NB4 (cell line): ENCODE results near the gene THSD7A.

Experiments
- DNase-seq: peaks from one replicate; pipeline ENCODE4 v3.0.0; 2010; ENCODE audit warnings: low read depth
- H3K4me3 ChIP-seq: one replicate; pipeline ENCODE4 v1.5.1; 2011; ENCODE audit warnings: mild to moderate bottlenecking, low read depth, low read length, moderate library complexity
- MYC ChIP-seq: IDR thresholded peaks from 2 replicates; pipeline ENCODE4 v1.6.1; 2011; ENCODE audit warnings: low read depth, low read length
- POLR2A ChIP-seq: IDR thresholded peaks from 2 replicates; pipeline ENCODE4 v1.6.1; 2011; ENCODE audit warnings: mild to moderate bottlenecking; ENCODE audit not compliant: insufficient read length; ENCODE audit errors: extremely low read depth
- TF ChIP-seq, protein P1 (sequence below): IDR thresholded peaks from one replicate; pipeline ENCODE4 v1.5.1; 2012; ENCODE audit warnings: low read depth, low read length
- TF ChIP-seq, protein P2 (sequence below): IDR thresholded peaks from 2 replicates; pipeline ENCODE4 v1.6.1; 2011; ENCODE audit warnings: low read depth, low read length

Gene THSD7A

DNA sequence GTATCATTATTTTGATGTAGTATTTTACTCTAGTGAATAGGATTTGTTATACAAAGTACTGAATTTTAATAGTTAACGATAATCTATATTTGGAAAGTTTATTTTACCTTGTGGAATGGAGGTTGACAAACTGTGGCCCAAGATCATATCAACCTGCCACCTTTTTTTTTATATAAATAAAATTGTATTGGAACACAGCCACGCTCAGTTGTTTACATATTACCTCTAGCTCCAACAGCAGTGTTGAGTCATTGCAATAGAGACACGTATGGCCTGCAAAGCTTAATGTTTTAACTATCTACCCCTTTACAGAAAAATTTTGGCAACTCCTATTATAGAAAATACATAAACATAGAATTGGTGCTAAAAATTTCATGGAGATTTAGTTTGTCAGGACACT lies 239.3 kb downstream of the THSD7A start:
- DNase-seq = no peak
- H3K4me3 ChIP-seq = no peak overlapping the region
- TF ChIP-seq, protein P1, sequence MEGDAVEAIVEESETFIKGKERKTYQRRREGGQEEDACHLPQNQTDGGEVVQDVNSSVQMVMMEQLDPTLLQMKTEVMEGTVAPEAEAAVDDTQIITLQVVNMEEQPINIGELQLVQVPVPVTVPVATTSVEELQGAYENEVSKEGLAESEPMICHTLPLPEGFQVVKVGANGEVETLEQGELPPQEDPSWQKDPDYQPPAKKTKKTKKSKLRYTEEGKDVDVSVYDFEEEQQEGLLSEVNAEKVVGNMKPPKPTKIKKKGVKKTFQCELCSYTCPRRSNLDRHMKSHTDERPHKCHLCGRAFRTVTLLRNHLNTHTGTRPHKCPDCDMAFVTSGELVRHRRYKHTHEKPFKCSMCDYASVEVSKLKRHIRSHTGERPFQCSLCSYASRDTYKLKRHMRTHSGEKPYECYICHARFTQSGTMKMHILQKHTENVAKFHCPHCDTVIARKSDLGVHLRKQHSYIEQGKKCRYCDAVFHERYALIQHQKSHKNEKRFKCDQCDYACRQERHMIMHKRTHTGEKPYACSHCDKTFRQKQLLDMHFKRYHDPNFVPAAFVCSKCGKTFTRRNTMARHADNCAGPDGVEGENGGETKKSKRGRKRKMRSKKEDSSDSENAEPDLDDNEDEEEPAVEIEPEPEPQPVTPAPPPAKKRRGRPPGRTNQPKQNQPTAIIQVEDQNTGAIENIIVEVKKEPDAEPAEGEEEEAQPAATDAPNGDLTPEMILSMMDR = no peak
- no peak for TF ChIP-seq MYC
- TF ChIP-seq, protein P2, sequence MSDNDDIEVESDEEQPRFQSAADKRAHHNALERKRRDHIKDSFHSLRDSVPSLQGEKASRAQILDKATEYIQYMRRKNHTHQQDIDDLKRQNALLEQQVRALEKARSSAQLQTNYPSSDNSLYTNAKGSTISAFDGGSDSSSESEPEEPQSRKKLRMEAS = no peak
- no peak for TF ChIP-seq POLR2A

GRCh38 chr7:11591943-11592342 lies 240.1 kb downstream of the THSD7A start:
- no peak for DNase-seq
- H3K4me3 ChIP-seq = no peak overlapping the region
- no peak for TF ChIP-seq POLR2A
- TF ChIP-seq, protein P2 = no peak
- TF ChIP-seq MYC = no peak
- TF ChIP-seq, protein P1 = no peak

DNA sequence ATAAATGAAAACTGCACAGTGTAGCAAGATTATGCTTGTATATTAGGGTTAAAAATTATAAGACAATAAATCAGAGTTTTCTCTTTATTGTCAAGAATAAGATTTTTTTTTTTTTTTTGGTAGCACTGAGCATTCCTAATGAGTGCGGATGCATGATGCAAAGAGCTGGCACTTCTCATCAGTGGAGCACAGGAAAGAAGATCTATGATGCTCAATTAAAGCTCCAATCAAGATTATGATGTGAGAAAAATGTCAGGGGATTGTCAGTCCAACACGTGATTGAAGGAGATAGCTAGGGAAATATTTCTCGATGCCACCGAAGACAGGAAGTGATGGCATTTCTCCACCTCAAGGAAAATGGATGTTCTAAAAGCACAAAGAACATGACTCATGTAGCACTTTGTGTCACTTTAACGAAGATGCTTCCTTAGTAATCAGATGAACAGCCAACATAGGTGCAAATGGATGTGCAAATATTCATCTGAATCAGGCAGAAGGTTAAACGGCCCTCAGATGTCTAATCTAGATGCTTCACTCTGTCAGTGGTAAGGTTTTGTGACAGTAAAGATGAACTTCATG lies 240.9 kb downstream of the THSD7A start:
- H3K4me3 ChIP-seq = no peak overlapping the region
- TF ChIP-seq, protein P1 = no peak
- TF ChIP-seq POLR2A (no peak), MYC (no peak)
- TF ChIP-seq, protein P2 = no peak
- no peak for DNase-seq

DNA sequence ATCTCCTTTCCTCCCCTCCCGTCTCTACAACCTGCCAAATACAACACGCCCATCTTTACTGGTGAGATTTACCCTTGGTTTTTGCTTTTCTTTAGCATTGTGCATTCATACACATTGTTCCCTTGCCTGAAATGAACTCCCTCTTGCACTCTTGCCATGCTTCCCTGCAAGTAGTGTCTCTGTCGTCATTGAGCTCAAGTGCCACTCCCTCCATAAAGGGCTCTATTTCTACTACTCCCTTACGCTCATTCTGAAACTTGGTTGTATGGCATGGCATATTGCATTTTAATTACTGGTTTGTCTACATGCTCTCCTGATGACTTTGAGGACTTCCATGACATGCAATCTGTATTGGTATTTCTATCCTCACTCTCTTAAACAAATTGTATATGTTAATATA lies 242.7 kb downstream of the THSD7A start:
- no peak for TF ChIP-seq POLR2A
- TF ChIP-seq, protein P2 = no peak
- TF ChIP-seq, protein P1 = no peak
- no peak for TF ChIP-seq MYC
- no peak for DNase-seq
- no peak overlapping the region for H3K4me3 ChIP-seq

GRCh38 chr7:11587814-11588213 lies 244.2 kb downstream of the THSD7A start:
- H3K4me3 ChIP-seq = no peak overlapping the region
- DNase-seq = no peak
- TF ChIP-seq MYC (no peak), POLR2A (no peak)
- TF ChIP-seq, protein P2 = no peak
- TF ChIP-seq, protein P1 = no peak

DNA sequence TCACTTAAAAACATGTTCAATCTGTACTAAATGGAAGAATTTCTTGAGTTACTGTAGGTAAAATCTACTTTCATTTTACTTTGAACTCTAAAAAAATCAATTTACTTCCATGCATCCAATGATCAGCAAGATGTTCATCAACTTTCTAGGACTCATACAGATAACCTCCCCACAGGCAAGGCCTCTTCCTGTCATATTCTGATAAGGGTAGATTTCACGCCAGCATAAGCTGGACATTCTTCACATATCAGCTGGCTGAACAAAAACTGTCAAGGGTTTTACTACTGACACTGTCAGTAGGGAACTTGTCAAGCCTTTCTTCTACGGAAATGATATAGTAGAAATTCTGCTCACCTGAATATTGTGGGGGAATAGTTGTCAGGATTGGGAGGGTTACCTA lies 244.9 kb downstream of the THSD7A start:
- TF ChIP-seq POLR2A (no peak), MYC (no peak)
- TF ChIP-seq, protein P2 = no peak
- TF ChIP-seq, protein P1 = no peak
- no peak overlapping the region for H3K4me3 ChIP-seq
- no peak for DNase-seq
